ENCODE data around the gene CENPC.
"Not testable (repeated sequence)": the region's sequence is repeated elsewhere in the genome, so short reads cannot be mapped to it uniquely, and the experiment has no call there.

Gene CENPC

DNA sequence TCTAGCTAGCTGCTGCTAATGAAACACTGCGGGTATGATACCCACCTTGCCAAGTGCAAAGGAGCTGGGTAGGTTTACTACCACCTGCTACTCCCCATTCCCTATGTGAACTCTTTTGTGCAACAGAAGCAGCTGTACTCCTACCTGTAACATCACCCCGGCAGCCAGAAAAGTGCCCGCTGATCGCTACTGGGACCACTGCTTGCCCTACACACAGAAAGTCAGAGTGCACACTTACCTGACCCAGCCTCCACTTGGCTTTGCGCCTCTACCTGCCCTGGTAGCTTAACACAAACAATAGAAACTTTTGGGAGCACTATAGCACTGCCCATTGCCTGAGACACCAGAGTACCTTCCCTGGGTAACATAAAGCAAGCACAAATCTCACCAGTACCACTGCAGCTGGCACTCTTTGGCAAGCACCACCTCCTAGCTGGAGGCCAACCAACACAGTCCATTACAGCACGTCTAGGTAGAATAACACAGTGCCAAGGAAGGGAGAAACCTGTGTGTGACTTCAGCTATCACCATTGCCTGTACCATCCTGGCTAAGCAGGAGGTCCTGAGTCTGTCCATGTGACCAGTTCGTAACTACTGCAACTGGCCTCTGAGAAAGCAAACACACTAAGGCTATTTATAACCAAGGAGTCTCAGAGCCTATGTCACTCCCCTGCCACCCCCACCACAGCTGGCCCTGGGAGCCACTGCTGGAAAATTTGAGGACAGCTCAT lies 80.1 kb downstream of the CENPC start:
- DNase-seq, result no peak

DNA sequence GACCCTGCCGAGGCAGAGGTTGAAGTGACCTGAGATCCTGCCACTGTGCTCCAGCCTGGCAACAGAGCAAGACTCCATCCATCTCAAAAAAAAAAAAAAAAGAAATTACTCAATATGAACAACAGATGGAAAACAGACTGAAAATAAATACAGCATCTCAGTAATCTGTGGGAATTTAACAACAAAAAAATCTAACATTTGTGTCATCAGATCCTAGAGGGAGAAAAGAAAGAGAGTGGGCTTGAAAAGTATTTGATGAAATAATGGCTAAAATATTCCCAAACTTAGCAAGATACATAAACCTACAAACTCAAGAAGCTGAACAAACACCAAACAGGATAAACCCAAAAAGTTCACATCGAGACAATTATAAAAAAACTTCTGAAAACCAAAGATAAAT lies 84.7 kb downstream of the CENPC start:
- no peak for DNase-seq

DNA sequence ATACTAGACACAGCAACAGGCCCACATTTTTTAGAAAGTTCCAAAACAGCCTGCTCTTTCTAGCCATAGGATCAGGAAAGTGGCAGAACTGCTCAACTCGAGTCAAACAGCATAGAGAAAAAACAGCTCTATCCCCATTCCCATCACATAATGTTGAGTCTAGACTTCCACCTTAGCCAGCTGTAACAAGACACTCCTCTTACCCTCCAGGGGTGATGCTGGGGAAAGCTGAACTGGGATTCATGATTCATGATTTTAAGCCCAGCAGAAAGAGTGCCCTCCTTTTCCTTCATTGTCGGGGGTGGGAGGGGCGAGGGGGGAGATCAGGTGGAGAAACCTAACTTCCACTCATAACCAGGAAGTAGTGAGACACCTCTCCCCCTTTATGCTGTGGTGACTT lies 86.1 kb downstream of the CENPC start:
- no peak for DNase-seq

DNA sequence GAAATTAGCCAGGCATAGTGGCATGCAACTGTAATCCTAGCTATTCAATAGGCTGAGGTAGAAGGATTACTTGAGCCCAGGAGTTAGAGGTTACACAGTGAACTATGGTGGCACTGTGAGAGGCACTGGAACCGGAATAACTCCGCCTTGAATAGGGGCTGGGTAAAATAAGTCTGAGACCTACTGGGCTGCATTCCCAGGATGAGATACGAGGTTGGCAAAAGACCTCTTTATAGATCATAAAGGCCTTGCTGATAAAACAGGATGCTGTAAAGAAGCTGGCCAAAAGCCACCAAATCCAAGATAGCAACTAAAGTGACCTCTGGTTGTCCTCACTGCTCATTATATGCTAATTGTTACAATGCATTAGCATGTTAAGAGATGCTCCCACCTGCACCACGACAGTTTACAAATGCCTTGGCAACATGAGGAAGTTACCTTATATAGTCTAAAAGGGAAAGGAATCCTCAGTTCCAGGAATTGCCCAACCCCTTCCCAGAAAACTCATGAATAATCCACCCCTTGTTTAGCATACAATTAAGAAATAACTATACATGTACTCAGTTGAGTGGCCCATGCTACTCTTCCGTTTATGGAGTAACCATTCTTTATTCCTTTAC lies 88.6 kb downstream of the CENPC start:
- DNase-seq, result no peak

DNA sequence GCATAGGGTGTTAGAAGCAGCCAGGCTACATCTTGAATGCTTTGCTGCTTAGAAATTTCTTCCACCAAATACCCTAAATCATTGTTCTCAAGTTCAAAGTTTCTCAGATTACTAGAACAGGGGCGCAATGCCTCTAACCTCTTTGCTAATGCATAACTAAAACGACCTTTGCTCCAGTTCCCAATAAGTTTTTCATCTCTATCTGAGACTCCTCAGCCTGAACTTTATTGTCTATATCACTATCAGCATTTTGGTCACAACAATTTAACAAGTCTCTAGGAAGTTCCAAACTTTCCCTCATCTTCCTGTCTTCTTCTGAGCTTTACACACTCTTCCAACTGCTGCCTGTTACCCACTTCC lies 92.5 kb downstream of the CENPC start:
- DNase-seq, result not testable (repeated sequence)

DNA sequence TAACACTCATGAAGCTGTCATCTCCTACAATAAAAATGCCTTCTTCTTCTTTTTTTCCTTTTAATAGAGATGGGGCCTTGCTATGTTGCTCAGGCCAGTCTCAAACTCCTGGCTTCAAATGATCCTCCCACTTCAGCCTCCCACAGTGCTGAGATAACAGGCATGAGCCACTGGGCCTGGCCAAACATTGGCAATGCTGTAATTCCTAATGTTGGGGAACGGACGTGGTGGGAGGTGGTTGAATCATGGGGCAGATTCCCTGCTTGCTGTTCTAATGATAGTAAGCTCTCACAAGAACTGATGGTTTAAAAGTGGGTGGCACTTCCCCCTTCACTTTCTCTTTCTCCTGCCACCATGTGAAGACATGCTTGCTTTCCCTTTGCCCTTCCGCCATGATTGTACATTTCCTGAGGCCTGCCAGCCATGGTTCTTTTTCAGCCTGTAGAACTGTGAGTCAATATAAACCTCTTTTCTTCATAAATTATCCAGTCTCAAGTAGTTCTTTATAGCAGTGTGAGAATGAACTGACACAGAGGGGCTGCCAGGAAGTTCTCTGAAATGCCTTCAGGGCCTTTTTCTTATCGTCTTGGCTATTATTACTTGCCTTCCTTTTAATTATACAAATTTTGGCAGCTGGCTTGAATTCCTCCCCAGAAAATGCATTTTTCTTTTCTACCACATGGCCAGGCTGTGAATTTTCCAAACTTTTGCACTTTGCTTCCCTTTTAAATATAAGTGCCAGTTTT lies 93.0 kb downstream of the CENPC start:
- DNase-seq, result no peak

DNA sequence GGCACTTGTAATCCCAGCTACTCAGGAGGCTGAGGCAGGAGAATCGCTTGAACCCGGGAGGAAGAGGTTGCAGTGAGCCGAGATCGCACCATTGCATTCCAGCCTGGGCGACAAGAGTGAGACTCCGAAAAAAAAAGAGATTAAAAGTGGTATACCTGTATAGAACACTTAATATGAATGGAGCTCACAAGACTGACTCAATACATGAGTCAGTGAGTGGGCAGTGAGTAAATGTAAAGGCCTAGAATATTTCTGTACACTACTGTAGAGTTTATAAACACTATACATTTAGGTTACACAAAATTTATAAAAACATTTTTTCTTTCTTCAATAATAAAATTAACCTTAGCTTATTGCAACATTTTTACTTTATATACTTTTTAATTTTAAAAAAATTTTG lies 93.8 kb downstream of the CENPC start:
- no peak for DNase-seq

DNA sequence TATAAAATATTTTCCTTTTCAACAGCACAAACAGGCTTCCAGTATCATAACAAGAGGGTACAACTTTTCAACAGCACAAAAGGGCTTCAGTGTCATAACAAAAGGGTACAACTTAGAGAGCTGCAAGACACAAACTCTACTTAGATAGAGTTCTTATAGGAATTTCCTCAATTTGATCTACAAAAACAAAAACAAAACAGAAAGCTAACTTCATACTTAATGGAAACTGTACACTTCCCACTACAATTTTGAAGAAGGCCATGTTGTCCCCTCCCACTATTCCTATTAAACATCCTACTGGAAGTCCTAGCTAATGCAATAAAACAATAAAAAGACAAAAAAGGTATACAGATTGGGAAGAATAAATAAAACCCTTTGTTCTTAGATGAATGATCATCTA lies 96.7 kb downstream of the CENPC start:
- DNase-seq, result no peak

DNA sequence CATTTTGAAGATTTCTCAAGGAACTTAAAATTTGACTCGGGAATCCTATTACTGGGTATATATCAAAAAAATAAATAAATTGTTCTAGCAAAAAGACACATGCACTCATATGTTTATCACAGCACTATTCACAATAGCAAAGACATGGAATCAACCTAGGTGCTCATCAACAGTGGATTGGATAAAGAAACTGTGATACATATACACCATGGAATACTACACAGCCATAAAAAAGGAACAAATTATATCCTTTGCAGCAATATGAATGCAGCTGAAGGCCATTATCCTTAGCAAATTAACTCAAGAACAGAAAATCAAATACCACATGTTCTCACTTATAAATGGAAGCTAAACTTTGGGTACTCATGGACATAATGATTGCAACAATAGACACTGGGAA lies 97.4 kb downstream of the CENPC start:
- DNase-seq, result no peak

DNA sequence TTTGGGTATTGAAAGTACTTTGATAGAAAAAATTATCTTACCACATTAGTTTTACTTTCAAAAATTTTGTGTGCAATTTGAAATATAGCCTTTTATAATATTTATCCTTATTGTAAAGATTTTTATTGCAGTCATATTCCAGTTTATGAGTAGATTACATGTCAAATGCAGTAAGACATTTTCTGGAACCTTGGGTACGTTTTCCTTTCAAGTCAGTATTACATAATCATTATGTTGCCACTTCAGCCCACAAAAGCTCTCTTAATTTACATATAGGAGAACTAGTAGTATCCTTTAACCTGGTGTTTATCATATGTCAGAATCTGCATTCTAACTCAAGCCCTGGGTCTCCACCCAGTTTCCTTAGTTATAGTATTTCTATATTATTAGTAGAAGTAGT lies 98.5 kb downstream of the CENPC start:
- DNase-seq, result no peak

DNA sequence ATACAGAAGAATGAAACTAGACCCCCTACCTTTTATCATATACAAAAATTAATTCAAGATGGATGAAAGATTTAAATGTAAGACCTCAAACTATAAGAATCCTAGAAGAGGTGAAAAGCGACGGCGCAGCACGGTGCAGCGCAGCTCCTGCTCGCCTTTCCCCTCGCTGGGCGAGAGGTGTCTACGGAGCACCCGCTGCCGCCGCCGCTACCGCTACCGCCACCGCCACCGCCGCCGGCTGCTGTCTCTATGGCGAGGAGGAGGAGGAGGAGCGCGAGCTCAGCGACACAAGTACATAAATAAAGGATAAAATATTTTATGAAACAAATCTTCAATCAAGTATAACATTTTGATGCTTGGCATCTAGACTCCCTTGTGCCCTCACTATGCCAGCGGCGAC lies 99.4 kb downstream of the CENPC start:
- DNase-seq, result not testable (repeated sequence)

DNA sequence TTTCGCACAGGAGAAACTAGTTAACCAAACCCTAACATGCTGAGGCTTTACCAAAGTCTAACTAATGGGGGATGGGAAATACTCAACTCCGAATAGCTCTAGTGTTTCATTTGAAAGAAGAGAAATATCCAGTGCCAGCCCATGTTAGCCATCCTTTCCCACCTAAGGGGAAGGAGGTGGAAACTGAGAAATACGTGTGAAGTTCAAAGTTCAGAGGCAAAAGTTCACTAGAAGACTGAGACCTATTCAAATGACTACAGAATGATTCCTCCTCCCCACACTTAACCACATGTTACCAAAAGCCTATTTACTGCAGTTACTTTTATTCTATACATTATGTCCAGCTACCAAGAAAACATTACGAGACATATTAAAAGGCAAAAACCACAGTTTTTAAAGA lies 106.3 kb downstream of the CENPC start:
- no peak for DNase-seq

DNA sequence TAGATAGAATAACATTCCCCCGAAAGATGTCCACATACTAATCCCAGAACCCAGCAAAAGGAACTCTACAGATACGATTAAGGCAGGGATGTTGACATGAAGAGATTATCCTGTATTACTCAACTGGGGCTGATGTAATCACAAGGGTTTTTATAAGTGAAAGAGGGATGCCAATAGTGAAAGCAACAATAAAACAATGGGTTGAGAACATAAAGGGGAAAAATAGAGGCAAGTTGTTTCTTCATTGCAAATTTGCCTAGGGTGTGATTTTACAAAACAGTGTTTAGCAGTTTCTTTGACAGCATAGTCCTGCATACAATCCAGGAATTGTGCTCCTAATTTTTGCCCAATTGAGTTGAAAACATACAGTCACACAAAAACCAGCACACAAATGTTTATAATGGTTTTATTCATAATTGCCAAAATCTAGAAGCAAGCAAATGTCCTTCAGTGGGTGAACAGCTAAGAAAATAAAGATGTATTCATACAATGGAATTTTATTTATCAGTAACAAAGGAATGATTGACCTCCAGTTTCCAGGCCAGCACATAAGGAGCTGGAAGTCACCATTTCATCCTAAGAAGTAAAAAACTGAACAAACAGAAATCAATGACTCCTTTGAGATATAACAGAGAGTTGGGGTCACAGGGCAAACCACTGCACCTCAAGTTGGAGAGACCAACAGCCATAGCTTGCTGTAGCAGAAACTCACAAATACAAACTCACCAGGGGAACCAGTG lies 107.2 kb downstream of the CENPC start:
- no peak for DNase-seq

DNA sequence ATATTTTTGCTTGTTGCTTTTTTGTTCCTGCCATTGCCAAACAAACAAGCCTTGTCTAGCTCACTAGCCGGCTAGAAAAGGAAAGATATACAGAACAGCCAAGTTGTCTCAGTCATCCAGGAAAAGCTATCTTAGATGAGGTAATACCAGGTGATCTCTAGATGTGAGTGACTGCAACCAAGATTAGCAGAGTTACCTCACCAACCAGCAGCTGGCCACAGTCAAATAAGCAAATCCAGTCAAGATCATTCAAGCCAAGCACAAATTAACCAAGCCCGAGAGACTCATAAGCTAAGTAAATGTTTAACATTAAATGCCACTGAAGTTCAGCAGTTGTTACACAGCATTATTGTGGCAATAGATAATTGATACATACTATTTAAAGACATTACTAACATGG lies 108.6 kb downstream of the CENPC start:
- no peak for DNase-seq

DNA sequence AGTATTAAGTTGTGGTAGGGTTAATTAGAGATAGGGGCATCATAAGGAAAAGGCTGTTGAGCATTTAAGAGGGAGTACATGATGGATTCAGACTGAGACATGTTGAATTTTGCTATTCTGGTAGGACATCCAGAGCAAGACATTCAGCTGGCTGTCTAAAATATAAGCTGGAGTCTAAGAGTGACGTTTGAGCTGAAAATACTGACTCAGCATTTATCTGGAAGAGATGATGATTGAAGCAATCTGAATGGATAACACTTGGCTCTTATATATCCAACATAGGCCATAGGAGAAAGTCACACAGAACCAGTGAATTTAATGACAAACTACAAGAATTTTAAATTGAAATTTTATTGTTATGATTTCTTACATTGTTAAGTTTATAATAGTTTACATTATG lies 114.3 kb downstream of the CENPC start:
- no peak for DNase-seq

DNA sequence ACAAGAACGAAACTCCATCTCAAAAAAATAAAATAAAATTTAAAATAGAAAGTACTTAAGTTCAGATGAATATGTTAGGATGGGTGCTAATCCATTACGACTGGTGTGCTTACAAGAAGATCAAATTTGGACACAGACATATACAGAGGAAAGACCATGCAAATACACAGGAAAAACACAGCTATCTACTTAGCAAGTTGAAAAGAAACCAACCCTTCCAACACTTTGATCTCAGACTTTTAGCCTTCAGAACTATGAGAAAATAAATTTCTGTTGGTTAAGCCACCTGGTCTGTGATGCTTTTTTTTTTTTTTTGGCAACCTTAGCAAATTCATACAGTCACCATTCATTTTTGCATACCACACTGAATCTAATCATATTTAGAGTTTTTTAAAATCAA lies 116.5 kb downstream of the CENPC start:
- DNase-seq, result no peak

Measured in midbrain (tissue), 1 donor.